ENCODE measurements around the gene RGS4.
"Not testable (repeated sequence)": the region's sequence is repeated elsewhere in the genome, so short reads cannot be mapped to it uniquely, and the experiment has no call there.

Gene RGS4

GRCh38 chr1:163082971-163083370 is 13.8 kb downstream of the RGS4 start:
- H3K36me3 Mint-ChIP-seq, result no peaks in the 10 kb centered on the region
- H3K27me3 Mint-ChIP-seq, result no peaks in the 10 kb centered on the region
- no peak overlapping the region for H3K4me3 Mint-ChIP-seq
- no peak overlapping the region for H3K27ac Mint-ChIP-seq
- H3K4me1 Mint-ChIP-seq, result no peaks in the 10 kb centered on the region
- H3K9me3 Mint-ChIP-seq, result no peaks in the 10 kb centered on the region

DNA sequence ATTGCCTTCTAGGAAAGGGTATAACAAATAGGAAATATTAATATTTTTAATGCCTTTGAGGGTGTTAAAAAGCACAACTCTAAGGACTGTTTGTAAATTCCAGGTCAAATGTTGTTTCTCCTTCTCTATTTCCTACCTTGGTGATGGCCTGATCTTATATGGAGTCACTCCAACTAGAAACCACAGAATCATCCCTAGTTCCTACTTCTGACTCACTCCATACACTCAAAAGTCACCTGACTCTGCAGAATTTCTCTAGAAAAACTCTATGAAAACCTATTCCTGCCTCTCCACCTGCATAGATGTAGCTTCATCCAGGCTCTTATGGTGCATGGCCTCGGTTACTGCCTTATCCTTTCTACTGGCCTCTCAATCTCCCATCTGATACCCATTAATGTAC is 14.5 kb downstream of the RGS4 start:
- no peak overlapping the region for H3K4me3 Mint-ChIP-seq
- H3K36me3 Mint-ChIP-seq, result no peaks in the 10 kb centered on the region
- H3K9me3 Mint-ChIP-seq, result no peaks in the 10 kb centered on the region
- H3K27me3 Mint-ChIP-seq, result no peaks in the 10 kb centered on the region
- no peak overlapping the region for H3K27ac Mint-ChIP-seq
- no peaks in the 10 kb centered on the region for H3K4me1 Mint-ChIP-seq

GRCh38 chr1:163084330-163084729 is 15.2 kb downstream of the RGS4 start:
- Mint-ChIP-seq H3K27ac (no peak overlapping the region), H3K4me1 (no peaks in the 10 kb centered on the region), H3K9me3 (no peaks in the 10 kb centered on the region), H3K36me3 (no peaks in the 10 kb centered on the region), H3K4me3 (no peak overlapping the region), H3K27me3 (no peaks in the 10 kb centered on the region)

DNA sequence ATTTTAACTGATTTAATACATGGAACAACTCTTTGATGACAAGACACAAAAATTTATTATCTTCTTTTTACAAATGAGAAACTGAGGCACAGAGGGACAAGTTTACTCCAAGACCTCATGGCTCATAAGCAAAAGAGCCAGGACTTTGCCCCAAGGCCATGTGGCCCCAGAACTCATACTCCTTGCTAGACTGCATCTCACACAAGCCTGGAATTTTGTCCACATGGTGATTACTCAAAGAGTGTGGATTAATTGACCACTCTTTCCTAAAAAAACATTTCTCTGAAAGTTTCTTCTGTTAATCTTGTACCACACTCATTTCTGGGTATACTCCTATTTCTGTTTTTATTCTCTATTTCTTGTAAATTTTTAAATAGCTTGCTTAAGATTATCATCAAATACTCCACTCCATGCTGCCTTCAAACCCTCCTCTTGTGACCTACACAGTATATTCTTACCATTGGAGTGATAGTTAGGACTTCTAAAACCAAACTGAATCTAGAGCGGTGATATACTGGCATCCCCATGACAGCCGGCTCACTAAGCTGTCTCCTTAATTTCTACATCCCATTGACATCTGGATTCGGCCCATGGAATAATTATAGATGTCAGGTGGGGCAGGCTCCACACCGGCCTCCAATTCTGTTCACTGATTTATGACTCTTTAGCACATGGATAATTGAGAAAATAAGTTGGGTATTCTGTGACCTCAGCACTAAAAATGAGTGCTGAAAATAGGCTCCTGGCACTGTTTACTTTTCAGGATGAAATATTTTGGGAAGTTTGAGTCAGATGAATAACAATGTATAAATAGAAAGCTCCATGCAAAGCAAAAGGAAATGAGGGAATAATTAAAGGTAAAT is 16.1 kb downstream of the RGS4 start:
- H3K4me1 Mint-ChIP-seq, result no peaks in the 10 kb centered on the region
- H3K9me3 Mint-ChIP-seq, result no peaks in the 10 kb centered on the region
- H3K27me3 Mint-ChIP-seq, result no peaks in the 10 kb centered on the region
- H3K4me3 Mint-ChIP-seq, result no peak overlapping the region
- H3K36me3 Mint-ChIP-seq, result no peaks in the 10 kb centered on the region
- H3K27ac Mint-ChIP-seq, result no peak overlapping the region

GRCh38 chr1:163085904-163086268 is 16.7 kb downstream of the RGS4 start:
- Mint-ChIP-seq H3K36me3 (no peaks in the 10 kb centered on the region), H3K27me3 (no peaks in the 10 kb centered on the region), H3K4me1 (no peaks in the 10 kb centered on the region), H3K9me3 (no peaks in the 10 kb centered on the region), H3K4me3 (no peak overlapping the region), H3K27ac (no peak overlapping the region)

DNA sequence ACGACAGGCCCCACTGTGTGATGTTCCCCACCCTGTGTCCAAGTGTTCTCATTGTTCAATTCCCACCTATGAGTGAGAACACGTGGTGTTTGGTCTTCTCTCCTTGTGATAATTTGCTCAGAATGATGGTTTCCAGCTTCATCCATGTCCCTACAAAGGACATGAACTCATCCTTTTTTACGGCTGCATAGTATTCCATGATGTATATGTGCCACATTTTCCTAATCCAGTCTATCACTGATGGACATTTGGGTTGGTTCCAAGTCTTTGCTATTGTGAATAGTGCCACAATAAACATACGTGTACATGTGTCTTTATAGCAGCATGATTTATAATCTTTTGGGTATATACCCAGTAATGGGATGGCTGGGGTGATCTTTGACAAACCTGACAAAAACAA is 20.0 kb downstream of the RGS4 start:
- H3K36me3 Mint-ChIP-seq, H3K27ac Mint-ChIP-seq, H3K27me3 Mint-ChIP-seq: not testable (repeated sequence)

GRCh38 chr1:163090321-163090945 is 21.3 kb downstream of the RGS4 start:
- Mint-ChIP-seq H3K9me3 (no peaks in the 10 kb centered on the region), H3K27ac (no peak overlapping the region), H3K4me1 (no peaks in the 10 kb centered on the region), H3K4me3 (no peak overlapping the region), H3K36me3 (no peaks in the 10 kb centered on the region), H3K27me3 (peaks cover 7% of the 10 kb centered on the region)

More for the DNA sequence above, 20.0 kb downstream of the RGS4 start:
- not testable (repeated sequence) for H3K9me3 Mint-ChIP-seq, H3K4me3 Mint-ChIP-seq, H3K4me1 Mint-ChIP-seq

GRCh38 chr1:163093169-163093568 is 24.0 kb downstream of the RGS4 start:
- H3K4me1 Mint-ChIP-seq, result no peaks in the 10 kb centered on the region

DNA sequence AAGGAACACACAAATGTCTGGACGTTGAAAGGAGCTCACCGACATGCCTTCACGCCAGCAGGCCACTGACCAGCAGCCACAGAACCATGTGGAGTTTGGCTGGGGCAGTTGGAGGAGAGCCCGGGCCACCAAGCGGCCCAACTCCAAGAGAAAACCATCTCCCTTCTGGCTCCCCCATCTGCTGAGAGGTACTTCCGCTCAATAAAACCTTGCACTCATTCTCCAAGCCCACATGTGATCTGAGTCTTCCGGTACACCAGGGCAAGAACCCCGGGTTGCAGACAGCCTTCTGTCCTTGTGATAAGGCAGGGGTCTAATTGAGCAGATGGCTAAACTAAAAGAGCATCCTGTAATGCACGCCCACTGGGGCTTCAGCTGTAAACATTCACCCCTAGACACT is 24.4 kb downstream of the RGS4 start:
- Mint-ChIP-seq H3K36me3 (no peaks in the 10 kb centered on the region), H3K9me3 (no peaks in the 10 kb centered on the region), H3K4me1 (no peaks in the 10 kb centered on the region), H3K4me3 (no peak overlapping the region), H3K27me3 (peaks cover 11% of the 10 kb centered on the region), H3K27ac (no peak overlapping the region)

More at GRCh38 chr1:163093169-163093568, 24.0 kb downstream of the RGS4 start:
- H3K4me3 Mint-ChIP-seq, result no peak overlapping the region
- peaks cover 11% of the 10 kb centered on the region for H3K27me3 Mint-ChIP-seq
- no peak overlapping the region for H3K27ac Mint-ChIP-seq
- H3K9me3 Mint-ChIP-seq, result no peaks in the 10 kb centered on the region
- H3K36me3 Mint-ChIP-seq, result no peaks in the 10 kb centered on the region

GRCh38 chr1:163094182-163094581 is 25.0 kb downstream of the RGS4 start:
- H3K9me3 Mint-ChIP-seq, result no peaks in the 10 kb centered on the region

GRCh38 chr1:163094589-163094988 is 25.4 kb downstream of the RGS4 start:
- H3K36me3 Mint-ChIP-seq, result no peaks in the 10 kb centered on the region
- H3K27me3 Mint-ChIP-seq, result peaks cover 11% of the 10 kb centered on the region
- no peaks in the 10 kb centered on the region for H3K4me1 Mint-ChIP-seq
- no peaks in the 10 kb centered on the region for H3K9me3 Mint-ChIP-seq
- H3K27ac Mint-ChIP-seq, result no peak overlapping the region
- no peak overlapping the region for H3K4me3 Mint-ChIP-seq

More at GRCh38 chr1:163094182-163094581, 25.0 kb downstream of the RGS4 start:
- Mint-ChIP-seq H3K4me3 (no peak overlapping the region), H3K27ac (no peak overlapping the region), H3K4me1 (no peaks in the 10 kb centered on the region), H3K36me3 (no peaks in the 10 kb centered on the region), H3K27me3 (peaks cover 11% of the 10 kb centered on the region)

GRCh38 chr1:163095213-163095612 is 26.1 kb downstream of the RGS4 start:
- no peaks in the 10 kb centered on the region for H3K36me3 Mint-ChIP-seq
- H3K4me3 Mint-ChIP-seq, result no peak overlapping the region
- peaks cover 14% of the 10 kb centered on the region for H3K27me3 Mint-ChIP-seq
- no peak overlapping the region for H3K27ac Mint-ChIP-seq
- no peaks in the 10 kb centered on the region for H3K4me1 Mint-ChIP-seq
- H3K9me3 Mint-ChIP-seq, result no peaks in the 10 kb centered on the region

DNA sequence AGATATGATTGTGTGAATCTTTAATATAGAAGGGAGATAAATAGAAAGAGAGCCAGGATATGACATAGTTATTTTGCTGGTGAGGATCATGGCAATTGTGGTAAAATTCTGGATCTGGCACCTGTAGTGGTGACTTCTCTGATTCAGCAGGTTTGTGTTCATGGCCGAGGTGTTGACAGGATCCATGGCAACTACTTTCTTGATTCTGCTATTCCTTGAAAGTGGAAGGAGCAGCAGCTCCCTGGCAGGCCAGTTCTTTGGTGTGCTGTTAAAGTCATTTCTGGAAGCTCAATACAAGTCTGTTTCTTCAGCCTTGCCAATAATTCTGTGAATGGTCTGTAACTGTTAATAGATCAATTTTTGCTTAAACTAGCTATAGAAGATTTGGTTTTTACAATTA is 33.4 kb downstream of the RGS4 start:
- Mint-ChIP-seq H3K4me1 (no peaks in the 10 kb centered on the region), H3K9me3 (no peaks in the 10 kb centered on the region), H3K4me3 (no peak overlapping the region), H3K27me3 (peaks cover 7% of the 10 kb centered on the region), H3K27ac (no peak overlapping the region), H3K36me3 (no peaks in the 10 kb centered on the region)

DNA sequence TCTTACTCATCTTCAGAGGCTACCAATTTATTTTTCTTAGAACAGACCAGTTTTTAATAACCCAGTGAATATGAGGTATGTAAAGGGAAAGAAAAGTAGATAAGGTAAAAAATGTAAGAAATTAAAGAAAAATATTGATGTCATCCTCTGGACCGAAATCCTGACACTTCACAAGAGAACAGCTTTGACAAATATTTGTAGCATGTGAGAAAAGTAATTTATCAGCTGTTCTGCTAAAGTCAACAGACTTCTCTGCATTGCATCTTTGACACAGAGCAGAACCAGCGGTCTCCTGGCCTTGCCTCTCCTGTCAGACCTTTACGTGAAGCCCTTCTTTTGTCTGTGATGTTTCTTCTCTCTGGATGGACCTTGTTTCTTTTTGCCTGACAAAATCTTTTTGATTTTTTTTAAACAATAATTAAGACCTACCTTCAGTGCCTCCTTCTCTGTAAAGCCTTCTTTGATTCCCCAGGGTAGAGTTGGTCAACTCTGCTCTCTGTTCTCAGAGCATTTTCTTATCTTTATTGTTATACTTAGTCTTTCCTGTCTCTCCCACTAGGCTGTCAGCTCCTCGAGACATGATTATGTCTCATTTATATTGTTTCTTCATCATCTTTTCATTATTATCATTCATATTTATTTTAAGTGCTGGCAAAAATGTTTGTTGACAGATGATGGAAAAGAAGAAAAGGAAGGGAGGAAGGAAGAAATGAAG is 35.4 kb downstream of the RGS4 start:
- no peak overlapping the region for H3K4me3 Mint-ChIP-seq

GRCh38 chr1:163106364-163106987 is 37.3 kb downstream of the RGS4 start:
- Mint-ChIP-seq H3K36me3 (no peaks in the 10 kb centered on the region), H3K4me1 (no peaks in the 10 kb centered on the region), H3K27me3 (peaks cover 12% of the 10 kb centered on the region), H3K9me3 (peaks cover 6% of the 10 kb centered on the region), H3K27ac (no peak overlapping the region), H3K4me3 (no peak overlapping the region)

More for the DNA sequence above, 35.4 kb downstream of the RGS4 start:
- no peak overlapping the region for H3K27ac Mint-ChIP-seq
- peaks cover 7% of the 10 kb centered on the region for H3K27me3 Mint-ChIP-seq
- H3K9me3 Mint-ChIP-seq, result no peaks in the 10 kb centered on the region
- H3K4me1 Mint-ChIP-seq, result no peaks in the 10 kb centered on the region
- no peaks in the 10 kb centered on the region for H3K36me3 Mint-ChIP-seq

Data from activated naive CD4-positive, alpha-beta T cell treated with anti-CD3 and anti-CD28 coated beads, Interleukin-2, amount 50 U/mL, for 24 hours (primary cell).